Measurements from ENCODE around the gene PCDHA1. TPM values are rescaled to one million over a fixed set of nuclear protein-coding genes. Genes with fewer than 3 reads are reported as not detected.
"Not testable (repeated sequence)": the region's sequence is repeated elsewhere in the genome, so short reads cannot be mapped to it uniquely, and the experiment has no call there.

PCDHA1 gene
- total RNA-seq, 2 donors from 2014 or later, result 0.13 TPM; not detected in 1

DNA sequence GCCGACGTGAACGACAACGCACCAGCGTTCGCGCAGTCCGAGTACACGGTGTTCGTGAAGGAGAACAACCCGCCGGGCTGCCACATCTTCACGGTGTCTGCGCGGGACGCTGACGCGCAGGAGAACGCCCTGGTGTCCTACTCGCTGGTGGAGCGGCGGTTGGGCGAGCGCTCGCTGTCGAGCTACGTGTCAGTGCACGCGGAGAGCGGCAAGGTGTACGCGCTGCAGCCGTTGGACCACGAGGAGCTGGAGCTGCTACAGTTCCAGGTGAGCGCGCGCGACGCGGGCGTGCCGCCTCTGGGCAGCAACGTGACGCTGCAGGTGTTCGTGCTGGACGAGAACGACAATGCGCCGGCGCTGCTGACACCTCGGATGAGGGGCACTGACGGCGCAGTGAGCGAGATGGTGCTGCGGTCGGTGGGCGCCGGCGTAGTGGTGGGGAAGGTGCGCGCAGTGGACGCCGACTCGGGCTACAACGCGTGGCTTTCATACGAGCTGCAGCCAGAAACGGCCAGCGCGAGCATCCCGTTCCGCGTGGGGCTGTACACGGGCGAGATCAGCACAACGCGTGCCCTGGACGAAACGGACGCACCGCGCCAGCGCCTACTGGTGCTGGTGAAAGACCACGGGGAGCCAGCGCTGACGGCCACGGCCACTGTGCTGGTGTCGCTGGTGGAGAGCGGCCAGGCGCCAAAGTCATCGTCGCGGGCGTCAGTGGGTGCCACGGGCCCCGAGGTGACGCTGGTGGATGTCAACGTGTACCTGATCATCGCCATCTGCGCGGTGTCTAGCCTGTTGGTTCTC, 64.1 kb downstream of the PCDHA1 start:
- H3K36me3 ChIP-seq; intact Hi-C loops (cut with DNase I); H3K27me3 ChIP-seq; DNase-seq; H3K9ac ChIP-seq (ENCODE audit: low read depth in 2 of 2, low read length in 2 of 2); H3K4me3 ChIP-seq; H3K9me3 ChIP-seq; H3K27ac ChIP-seq; H3K4me1 ChIP-seq: not testable (repeated sequence)

DNA sequence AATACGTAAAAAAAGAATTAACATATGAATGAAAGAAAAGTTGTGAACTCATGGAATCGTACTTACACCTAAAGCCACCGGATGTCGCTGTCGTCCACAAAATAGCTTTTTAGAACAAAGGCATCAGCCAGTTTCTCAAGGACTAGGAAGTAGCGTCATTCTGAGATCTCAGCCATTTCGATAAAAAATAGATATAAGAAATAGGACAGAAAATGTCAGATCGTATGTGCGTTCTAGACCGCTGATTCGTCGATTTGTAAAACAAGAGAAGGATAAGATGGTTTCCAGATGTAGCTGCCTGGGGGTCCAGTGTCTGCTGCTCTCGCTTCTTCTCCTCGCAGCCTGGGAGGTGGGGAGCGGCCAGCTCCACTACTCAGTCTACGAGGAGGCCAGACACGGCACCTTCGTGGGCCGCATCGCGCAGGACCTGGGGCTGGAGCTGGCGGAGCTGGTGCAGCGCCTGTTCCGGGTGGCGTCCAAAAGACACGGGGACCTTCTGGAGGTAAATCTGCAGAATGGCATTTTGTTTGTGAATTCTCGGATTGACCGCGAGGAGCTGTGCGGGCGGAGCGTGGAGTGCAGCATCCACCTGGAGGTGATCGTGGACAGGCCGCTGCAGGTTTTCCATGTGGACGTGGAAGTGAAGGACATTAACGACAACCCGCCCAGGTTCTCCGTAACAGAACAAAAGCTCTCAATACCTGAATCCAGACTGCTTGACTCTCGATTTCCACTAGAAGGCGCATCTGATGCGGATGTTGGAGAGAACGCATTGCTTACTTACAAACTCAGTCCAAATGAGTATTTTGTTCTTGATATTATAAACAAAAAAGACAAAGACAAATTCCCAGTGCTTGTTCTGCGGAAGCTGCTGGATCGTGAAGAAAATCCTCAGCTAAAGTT, 70.1 kb downstream of the PCDHA1 start, which contains the start of gene PCDHA10:
Gene PCDHA10 (plus strand): TSS at position 126 of the 903 bp plus-strand sequence. CDS start 152 bp downstream, at position 278.
- no peak for DNase-seq
- TF ChIP-seq, protein P1, sequence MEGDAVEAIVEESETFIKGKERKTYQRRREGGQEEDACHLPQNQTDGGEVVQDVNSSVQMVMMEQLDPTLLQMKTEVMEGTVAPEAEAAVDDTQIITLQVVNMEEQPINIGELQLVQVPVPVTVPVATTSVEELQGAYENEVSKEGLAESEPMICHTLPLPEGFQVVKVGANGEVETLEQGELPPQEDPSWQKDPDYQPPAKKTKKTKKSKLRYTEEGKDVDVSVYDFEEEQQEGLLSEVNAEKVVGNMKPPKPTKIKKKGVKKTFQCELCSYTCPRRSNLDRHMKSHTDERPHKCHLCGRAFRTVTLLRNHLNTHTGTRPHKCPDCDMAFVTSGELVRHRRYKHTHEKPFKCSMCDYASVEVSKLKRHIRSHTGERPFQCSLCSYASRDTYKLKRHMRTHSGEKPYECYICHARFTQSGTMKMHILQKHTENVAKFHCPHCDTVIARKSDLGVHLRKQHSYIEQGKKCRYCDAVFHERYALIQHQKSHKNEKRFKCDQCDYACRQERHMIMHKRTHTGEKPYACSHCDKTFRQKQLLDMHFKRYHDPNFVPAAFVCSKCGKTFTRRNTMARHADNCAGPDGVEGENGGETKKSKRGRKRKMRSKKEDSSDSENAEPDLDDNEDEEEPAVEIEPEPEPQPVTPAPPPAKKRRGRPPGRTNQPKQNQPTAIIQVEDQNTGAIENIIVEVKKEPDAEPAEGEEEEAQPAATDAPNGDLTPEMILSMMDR (IDR thresholded peaks at IDR 0.05), result no peak
- Histone ChIP-seq H3K9me3 (peaks cover 3% of the 10 kb centered on the region), H3K4me1 (no peaks in the 10 kb centered on the region), H3K9ac (ENCODE audit: low read depth in 2 of 2, low read length in 2 of 2) (no peak within 1 kb of the TSS), H3K27ac (no peak within 1 kb of the TSS), H3K36me3 (no peaks in the 10 kb centered on the region), H3K27me3 (no peaks in the 10 kb centered on the region), H3K4me3 (no peak within 1 kb of the TSS)
- intact Hi-C loops (cut with DNase I), result no loop called here

DNA sequence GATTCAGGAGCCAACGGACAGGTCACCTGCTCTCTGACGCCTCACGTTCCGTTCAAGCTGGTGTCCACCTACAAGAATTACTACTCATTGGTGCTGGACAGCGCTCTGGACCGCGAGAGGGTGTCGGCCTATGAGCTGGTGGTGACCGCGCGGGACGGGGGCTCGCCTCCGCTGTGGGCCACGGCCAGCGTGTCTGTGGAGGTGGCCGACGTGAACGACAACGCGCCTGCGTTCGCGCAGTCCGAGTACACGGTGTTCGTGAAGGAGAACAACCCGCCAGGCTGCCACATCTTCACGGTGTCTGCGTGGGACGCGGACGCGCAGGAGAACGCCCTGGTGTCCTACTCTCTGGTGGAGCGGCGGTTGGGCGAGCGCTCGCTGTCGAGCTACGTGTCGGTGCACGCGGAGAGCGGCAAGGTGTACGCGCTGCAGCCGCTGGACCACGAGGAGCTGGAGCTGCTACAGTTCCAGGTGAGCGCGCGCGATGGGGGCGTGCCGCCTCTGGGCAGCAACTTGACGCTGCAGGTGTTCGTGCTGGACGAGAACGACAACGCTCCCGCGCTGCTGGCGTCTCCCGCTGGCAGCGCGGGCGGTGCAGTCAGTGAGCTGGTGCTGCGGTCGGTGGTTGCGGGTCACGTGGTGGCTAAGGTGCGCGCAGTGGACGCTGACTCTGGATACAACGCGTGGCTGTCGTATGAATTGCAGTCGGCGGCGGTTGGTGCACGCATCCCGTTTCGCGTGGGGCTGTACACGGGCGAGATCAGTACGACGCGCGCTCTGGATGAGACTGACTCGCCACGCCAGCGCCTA, 71.4 kb downstream of the PCDHA1 start:
- H3K27ac ChIP-seq, result no peak overlapping the region
- H3K9ac ChIP-seq (ENCODE audit: low read depth in 2 of 2, low read length in 2 of 2), result no peak overlapping the region
- peaks cover 3% of the 10 kb centered on the region for H3K9me3 ChIP-seq
- no peaks in the 10 kb centered on the region for H3K36me3 ChIP-seq
- no peak for DNase-seq
- H3K4me3 ChIP-seq, result no peak overlapping the region
- H3K27me3 ChIP-seq, result no peaks in the 10 kb centered on the region
- intact Hi-C loops (cut with DNase I), result no loop called here
- TF ChIP-seq, protein P1 (IDR thresholded peaks at IDR 0.05), result no peak
- H3K4me1 ChIP-seq, result no peaks in the 10 kb centered on the region

DNA sequence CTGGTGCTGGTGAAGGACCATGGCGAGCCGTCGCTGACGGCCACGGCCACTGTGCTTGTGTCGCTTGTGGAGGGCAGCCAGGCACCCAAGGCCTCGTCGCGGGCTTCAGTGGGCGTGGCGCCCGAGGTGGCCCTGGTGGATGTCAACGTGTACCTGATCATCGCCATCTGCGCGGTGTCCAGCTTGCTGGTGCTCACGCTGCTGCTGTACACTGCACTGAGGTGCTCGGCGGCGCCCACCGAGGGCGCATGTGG, 72.0 kb downstream of the PCDHA1 start:
- DNase-seq, result no peak
- Histone ChIP-seq H3K27me3 (no peaks in the 10 kb centered on the region), H3K4me1 (no peaks in the 10 kb centered on the region), H3K4me3 (no peak overlapping the region), H3K9me3 (peaks cover 3% of the 10 kb centered on the region), H3K27ac (no peak overlapping the region), H3K36me3 (no peaks in the 10 kb centered on the region), H3K9ac (ENCODE audit: low read depth in 2 of 2, low read length in 2 of 2) (no peak overlapping the region)
- TF ChIP-seq, protein P1 (IDR thresholded peaks at IDR 0.05), result no peak
- intact Hi-C loops (cut with DNase I), result no loop called here

DNA sequence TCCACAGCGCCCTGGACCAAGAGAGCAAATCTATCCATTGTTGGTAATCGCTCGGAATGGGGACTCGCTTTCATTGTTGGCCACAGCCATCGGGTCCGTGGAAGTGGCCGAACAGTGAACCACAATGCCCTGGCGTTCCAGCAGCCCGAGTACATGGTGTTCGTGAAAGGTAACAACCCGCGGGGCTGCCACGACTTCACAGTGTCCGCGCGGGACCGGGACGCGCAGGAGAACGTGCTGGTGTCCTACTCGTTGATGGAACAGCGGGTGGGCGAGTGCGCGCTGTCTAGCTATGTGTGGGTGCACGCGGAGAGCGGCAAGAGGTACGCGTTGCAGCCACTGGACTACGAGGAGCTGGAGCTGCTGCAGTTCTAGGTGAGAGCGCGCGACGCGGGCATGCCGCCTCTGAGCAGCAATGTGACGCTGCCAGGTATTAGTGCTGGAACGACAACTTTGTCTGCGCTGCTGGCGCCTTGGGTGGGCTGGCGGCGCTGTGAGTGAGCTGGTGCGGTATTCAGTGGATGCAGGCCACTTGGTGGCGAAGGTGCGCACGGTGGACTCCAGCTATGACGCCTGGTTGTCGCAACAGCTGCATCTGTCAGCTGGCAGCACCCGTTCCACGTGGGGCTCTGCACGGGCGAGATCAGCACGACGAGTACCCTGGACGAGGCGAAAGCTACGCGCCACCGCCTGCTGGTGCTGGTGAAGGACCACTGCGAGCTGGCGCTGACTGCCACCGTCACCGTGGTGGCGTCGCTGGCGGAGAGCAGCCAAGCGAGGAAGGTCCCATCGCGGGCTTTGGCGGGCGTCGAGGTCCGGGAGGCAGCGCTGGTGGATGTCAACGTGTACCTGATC, 76.7 kb downstream of the PCDHA1 start:
- Histone ChIP-seq H3K27me3 (no peaks in the 10 kb centered on the region), H3K36me3 (no peaks in the 10 kb centered on the region), H3K4me1 (no peaks in the 10 kb centered on the region), H3K9me3 (no peaks in the 10 kb centered on the region), H3K4me3 (no peak overlapping the region), H3K27ac (no peak overlapping the region), H3K9ac (ENCODE audit: low read depth in 2 of 2, low read length in 2 of 2) (no peak overlapping the region)
- intact Hi-C loops (cut with DNase I), result no loop called here
- TF ChIP-seq, protein P1 (IDR thresholded peaks at IDR 0.05), result no peak
- DNase-seq, result no peak

Data from colonic mucosa (tissue), 4 donors.